Spleen (tissue), 11 donors: ENCODE results near the gene F2RL3. TPM values are rescaled to one million over a fixed set of nuclear protein-coding genes. Genes with fewer than 3 reads are reported as not detected.
"Not testable (repeated sequence)": the region's sequence is repeated elsewhere in the genome, so short reads cannot be mapped to it uniquely, and the experiment has no call there.

Experiments used
- DNase-seq: peaks from one replicate; pipeline ENCODE4 v3.0.0-alpha.2; 2020
- H3K27ac ChIP-seq, 8 donors: fragments of 200-600 bp; sonication (generic) in 7 of 8; 1 replicate in 4 of 8; 2 replicates in 4 of 8; pipeline versions ENCODE4 v1.5.0 to v1.8.0; 2016 to 2021; ENCODE audit warnings: inconsistent platforms in 4 of 8, mild to moderate bottlenecking in 4 of 8, moderate library complexity in 1 of 8
- H3K27me3 ChIP-seq, 7 donors: fragments of 200-600 bp; sonication (generic) in 6 of 7; replicated peaks in 1 of 7; 1 replicate in 4 of 7; 2 replicates in 3 of 7; pipeline versions ENCODE4 v1.5.0 to v1.8.0; 2016 to 2021; ENCODE audit warnings: inconsistent platforms in 3 of 7, mild to moderate bottlenecking in 1 of 7
- H3K36me3 ChIP-seq, 6 donors: fragments of 200-600 bp; sonication (generic) in 5 of 6; 1 replicate in 4 of 6; 2 replicates in 2 of 6; pipeline versions ENCODE4 v1.5.0 to v1.8.0; 2016 to 2021; ENCODE audit warnings: inconsistent platforms in 2 of 6
- H3K4me1 ChIP-seq, 6 donors: fragments of 200-600 bp; sonication (generic) in 5 of 6; 1 replicate in 3 of 6; 2 replicates in 3 of 6; pipeline versions ENCODE4 v1.5.0 to v1.8.0; 2016 to 2021; ENCODE audit warnings: inconsistent platforms in 3 of 6
- H3K4me3 ChIP-seq, 8 donors: fragments of 200-600 bp; sonication (generic) in 7 of 8; 1 replicate in 4 of 8; 2 replicates in 4 of 8; pipeline versions ENCODE4 v1.5.0 to v1.8.0; 2016 to 2021; ENCODE audit warnings: inconsistent platforms in 4 of 8, mild to moderate bottlenecking in 4 of 8, moderate library complexity in 2 of 8
- H3K9me3 ChIP-seq, 8 donors: fragments of 200-600 bp; sonication (generic) in 7 of 8; 1 replicate in 4 of 8; 2 replicates in 4 of 8; pipeline versions ENCODE4 v1.5.0 to v1.8.0; 2016 to 2021; ENCODE audit warnings: inconsistent platforms in 4 of 8
- POLR2A ChIP-seq, 3 donors: fragments of 450-650 bp; IDR thresholded peaks; one replicate each; pipeline ENCODE4 v1.5.1; 2017; ENCODE audit warnings: antibody characterized with exemption in 3 of 3, mild to moderate bottlenecking in 1 of 3
- POLR2AphosphoS5 ChIP-seq, 3 donors: sonication (generic); formaldehyde crosslinking; IDR thresholded peaks; one replicate each; pipeline ENCODE4 v1.5.1; 2017; ENCODE audit warnings: antibody characterized with exemption in 3 of 3
- WGBS, 5 donors: extraction: QIAGEN DNeasy Blood & Tissue Kit in 3 of 5; methylation state at CpG; one replicate each; pipeline versions ENCODE4 v1.1.5 to v1.1.7; 2013 to 2018; 5-methylcytosine and 5-hydroxymethylcytosine counted together
- intact Hi-C: fragments of 100-400 bp; cut with DNase I; formaldehyde crosslinking; loops from one replicate; pipeline ENCODE4 v1.15.0; 2023; ENCODE audit warnings: low total_unique reads
- polyA plus RNA-seq, 3 donors: library from polyadenylated mRNA; stranded (reverse); fragments of 200-250 nt; gene quantifications; one replicate each; pipeline ENCODE4 v1.2.1, GENCODE V29; 2013
- total RNA-seq, 7 donors: library from RNA; depleted of rRNA in 3 of 7; stranded (reverse); fragments of >200 nt in 3 of 7; fragmentation: NEBNext Ultra II Directional in 4 of 7; extraction: Animal tissue kit (Norgen Biotek cat#: 25700) in 4 of 7; gene quantifications; one replicate each; pipeline versions ENCODE4 v1.1.0 to v1.2.1, GENCODE V29; 2016 to 2021
- TF ChIP-seq, protein P1 (sequence below), 11 experiments: fragments of 200-600 bp in 7 of 11; fragments of 450-650 bp in 4 of 11; sonication (generic) in 4 of 11; IDR thresholded peaks in 8 of 11; conservative IDR thresholded peaks in 3 of 11; 1 replicate in 7 of 11; 2 replicates in 4 of 11; pipeline versions ENCODE4 v1.4.0 to v1.8.0; 2016 to 2021; ENCODE audit warnings: antibody characterized with exemption in 11 of 11, inconsistent platforms in 4 of 11, mild to moderate bottlenecking in 1 of 11
- donor health status: healthy with polysubstance abuse.
- donor health status: DM: no; HTN: no; CAD: no; lungs with moderate emphysema.
- donor health status: DM: no; HTN: no; CAD: no.
- donor health status: Bipolar disorder and iron deficiency.
- donor health status: healthy.
- donor health status: DM: no; HTN: no; CAD: no.
- donor health status: DM: yes; HTN: yes; CAD: no.

The F2RL3 gene
- total and polyA plus RNA-seq, 10 donors: 0.48 to 5.4 (median 1.8) TPM

DNA sequence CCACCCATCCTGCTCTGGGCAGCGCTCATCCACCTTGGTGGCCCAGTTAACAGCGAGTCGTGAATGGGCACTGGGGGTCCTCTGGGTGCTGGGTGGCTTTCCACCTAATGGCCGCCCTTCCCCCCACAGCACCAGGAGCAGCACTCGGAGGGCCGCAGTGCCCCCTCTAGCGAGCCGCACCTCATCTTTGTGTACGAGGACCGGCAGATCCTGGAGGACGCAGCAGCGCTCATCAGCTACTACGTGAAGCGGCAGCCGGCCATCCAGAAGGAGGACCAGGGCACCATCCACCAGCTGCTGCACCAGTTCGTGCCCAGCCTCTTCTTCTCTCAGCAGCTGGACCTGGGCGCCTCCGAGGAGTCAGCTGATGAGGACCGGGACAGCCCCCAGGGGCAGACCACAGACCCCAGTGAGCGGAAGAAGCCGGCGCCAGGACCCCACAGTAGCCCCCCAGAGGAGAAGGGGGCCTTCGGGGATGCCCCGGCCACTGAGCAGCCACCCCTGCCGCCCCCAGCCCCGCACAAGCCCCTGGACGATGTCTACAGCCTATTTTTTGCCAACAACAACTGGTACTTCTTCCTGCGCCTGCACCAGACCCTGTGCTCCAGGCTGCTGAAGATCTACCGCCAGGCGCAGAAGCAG lies 19.3 kb upstream of the F2RL3 start:
- WGBS, 5 donors: 95 to 98% (median 98%) methylated on average over 25 to 30 of the region's 30 CpGs
- H3K9me3 ChIP-seq: no peaks in the 10 kb centered on the region
- TF ChIP-seq, protein P1, sequence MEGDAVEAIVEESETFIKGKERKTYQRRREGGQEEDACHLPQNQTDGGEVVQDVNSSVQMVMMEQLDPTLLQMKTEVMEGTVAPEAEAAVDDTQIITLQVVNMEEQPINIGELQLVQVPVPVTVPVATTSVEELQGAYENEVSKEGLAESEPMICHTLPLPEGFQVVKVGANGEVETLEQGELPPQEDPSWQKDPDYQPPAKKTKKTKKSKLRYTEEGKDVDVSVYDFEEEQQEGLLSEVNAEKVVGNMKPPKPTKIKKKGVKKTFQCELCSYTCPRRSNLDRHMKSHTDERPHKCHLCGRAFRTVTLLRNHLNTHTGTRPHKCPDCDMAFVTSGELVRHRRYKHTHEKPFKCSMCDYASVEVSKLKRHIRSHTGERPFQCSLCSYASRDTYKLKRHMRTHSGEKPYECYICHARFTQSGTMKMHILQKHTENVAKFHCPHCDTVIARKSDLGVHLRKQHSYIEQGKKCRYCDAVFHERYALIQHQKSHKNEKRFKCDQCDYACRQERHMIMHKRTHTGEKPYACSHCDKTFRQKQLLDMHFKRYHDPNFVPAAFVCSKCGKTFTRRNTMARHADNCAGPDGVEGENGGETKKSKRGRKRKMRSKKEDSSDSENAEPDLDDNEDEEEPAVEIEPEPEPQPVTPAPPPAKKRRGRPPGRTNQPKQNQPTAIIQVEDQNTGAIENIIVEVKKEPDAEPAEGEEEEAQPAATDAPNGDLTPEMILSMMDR (IDR thresholded peaks at IDR 0.05 in 8 of 11, conservative IDR thresholded peaks at IDR 0.05 in 3 of 11): no peak
- TF ChIP-seq POLR2A (IDR thresholded peaks at IDR 0.05) (no peak), POLR2AphosphoS5 (IDR thresholded peaks at IDR 0.05) (no peak)
- no peak overlapping the region for H3K27ac ChIP-seq
- no peaks in the 10 kb centered on the region for H3K27me3 ChIP-seq
- intact Hi-C loops: no loop called here
- no peak for DNase-seq
- H3K36me3 ChIP-seq: peaks cover 3 to 96% (median 84%) of the 10 kb centered on the region in 6 donors
- H3K4me1 ChIP-seq: peaks cover 0 to 14% (median 2%) of the 10 kb centered on the region in 6 donors
- no peak overlapping the region for H3K4me3 ChIP-seq

DNA sequence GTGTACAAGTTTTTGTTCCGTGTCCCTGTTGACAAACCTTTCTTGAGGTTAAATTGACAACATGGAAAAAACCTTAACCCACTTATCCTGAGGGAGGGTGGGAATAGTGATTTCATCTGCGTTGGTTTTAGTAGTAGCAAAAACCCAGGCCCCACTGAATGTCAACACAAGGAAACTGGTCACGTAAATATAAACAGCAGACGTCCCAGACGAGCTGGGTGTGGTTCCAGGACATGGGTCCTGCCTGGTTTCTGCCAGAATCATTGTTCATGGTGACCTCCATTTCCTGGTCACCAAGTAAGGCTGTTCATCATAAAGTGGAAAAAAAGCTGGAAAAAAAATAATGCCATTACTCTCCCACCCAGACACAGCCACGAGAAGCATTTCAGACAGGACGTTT lies 16.9 kb upstream of the F2RL3 start:
- H3K36me3 ChIP-seq: peaks cover 5 to 84% (median 70%) of the 10 kb centered on the region in 6 donors
- WGBS, 5 donors: 58 to 82% (median 68%) methylated on average over 7 of the region's 7 CpGs

DNA sequence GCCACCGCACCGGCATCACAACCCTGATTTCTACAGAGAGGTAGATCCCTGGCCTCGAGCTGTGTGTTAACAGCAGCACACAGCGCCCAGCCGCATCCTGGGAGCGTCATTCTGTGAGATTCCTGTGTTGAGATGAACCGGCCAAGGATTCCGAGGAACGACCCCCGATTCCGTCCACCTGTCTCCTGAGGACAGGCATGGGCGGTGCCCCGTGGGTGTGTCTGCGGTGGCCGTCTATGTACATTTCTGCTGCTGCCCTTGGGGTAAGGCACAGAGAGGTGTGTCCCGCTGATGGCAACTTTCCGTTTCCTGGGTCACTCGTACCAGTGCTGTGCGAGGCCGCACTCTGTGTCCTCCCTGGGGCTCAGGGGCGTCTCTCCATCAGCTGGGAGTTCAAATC lies 16.1 kb upstream of the F2RL3 start:
- Histone ChIP-seq H3K27me3 (no peaks in the 10 kb centered on the region), H3K27ac (peak overlapping the region in 2 of 8 donors; percentile 23 to 33), H3K9me3 (no peaks in the 10 kb centered on the region), H3K4me1 (peaks cover 0 to 22% (median 11%) of the 10 kb centered on the region in 6 donors), H3K36me3 (peaks cover 5 to 84% (median 70%) of the 10 kb centered on the region in 6 donors), H3K4me3 (no peak overlapping the region)
- 92 to 96% (median 95%) methylated on average over 10 to 21 of the region's 21 CpGs for WGBS, 5 donors
- peak in 1 of 3 donors; percentile 10 for TF ChIP-seq POLR2AphosphoS5 (IDR thresholded peaks at IDR 0.05)
- no peak for TF ChIP-seq POLR2A (IDR thresholded peaks at IDR 0.05)
- intact Hi-C loops: no loop called here
- DNase-seq: no peak

More for the DNA sequence above, 16.9 kb upstream of the F2RL3 start:
- no peak for DNase-seq
- H3K27me3 ChIP-seq: no peaks in the 10 kb centered on the region
- intact Hi-C loops: no loop called here
- H3K9me3 ChIP-seq: no peaks in the 10 kb centered on the region
- H3K27ac ChIP-seq: peak overlapping the region in 5 of 8 donors; percentile 13 to 44 (median 27)
- peaks cover 0 to 20% (median 6%) of the 10 kb centered on the region in 6 donors for H3K4me1 ChIP-seq
- TF ChIP-seq POLR2AphosphoS5 (IDR thresholded peaks at IDR 0.05) (peak in 1 of 3 donors; percentile 65), POLR2A (IDR thresholded peaks at IDR 0.05) (no peak)
- H3K4me3 ChIP-seq: no peak overlapping the region

DNA sequence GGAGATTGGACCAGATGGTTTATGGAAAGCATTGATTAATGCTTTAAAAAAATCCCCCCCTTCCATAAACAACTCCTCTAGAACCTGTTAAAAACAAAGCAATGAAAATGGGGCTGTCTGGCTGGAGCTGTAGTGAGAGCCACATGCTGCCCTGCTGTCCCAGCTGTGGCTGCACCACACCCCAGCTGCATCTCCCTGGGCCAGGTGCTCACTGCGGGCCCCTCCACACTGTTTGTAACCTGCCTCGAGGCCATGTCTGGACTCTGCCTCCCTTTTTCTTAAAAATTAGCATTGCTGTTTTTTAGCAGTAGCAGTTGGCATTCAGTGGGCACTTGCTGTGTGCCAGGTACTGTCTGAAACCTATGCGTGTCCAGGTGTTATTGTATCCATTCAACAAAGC lies 15.2 kb upstream of the F2RL3 start:
- H3K36me3 ChIP-seq: peaks cover 11 to 84% (median 70%) of the 10 kb centered on the region in 6 donors
- H3K4me1 ChIP-seq: peaks cover 0 to 22% (median 11%) of the 10 kb centered on the region in 6 donors
- intact Hi-C loops: no loop called here
- peak overlapping the region in 1 of 8 donors; percentile 50 for H3K27ac ChIP-seq
- no peak overlapping the region for H3K4me3 ChIP-seq
- WGBS, 5 donors: 90 to 100% (median 97%) methylated on average over 3 of the region's 3 CpGs
- DNase-seq: no peak
- TF ChIP-seq POLR2A (IDR thresholded peaks at IDR 0.05) (no peak), POLR2AphosphoS5 (IDR thresholded peaks at IDR 0.05) (no peak)
- H3K27me3 ChIP-seq: no peaks in the 10 kb centered on the region
- H3K9me3 ChIP-seq: no peaks in the 10 kb centered on the region

DNA sequence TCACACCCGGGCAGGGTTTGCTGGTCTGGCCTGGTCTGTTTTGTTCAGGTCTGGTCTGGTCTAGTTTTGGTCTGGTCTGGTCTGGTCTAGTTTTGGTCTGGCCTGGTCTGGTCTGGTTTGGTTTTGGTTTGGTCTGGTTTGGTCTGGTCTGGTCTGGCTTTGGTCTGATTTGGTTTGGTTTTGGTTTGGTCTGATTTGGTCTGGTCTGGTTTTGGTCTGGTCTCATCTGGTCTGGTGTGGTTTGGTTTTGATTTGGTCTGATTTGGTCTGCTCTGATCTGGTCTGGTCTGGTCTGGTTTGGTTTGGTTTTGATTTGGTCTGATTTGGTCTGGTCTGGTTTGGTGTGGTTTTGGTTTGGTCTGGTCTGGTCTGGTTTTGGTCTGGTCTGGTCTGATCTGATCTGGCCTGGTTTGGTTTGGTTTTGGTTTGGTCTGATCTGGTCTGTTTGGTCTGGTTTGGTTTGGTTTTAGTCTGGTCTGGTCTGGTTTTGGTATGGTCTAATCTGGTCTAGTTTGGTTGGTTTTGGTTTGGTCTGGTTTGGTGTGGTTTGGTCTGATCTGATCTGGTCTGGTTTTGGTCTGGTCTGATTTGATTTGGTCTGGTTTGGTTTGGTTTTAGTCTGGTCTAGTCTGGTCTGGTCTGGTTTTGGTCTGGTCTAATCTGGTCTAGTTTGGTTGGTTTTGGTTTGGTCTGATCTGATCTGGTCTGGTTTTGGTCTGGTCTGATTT lies 14.4 kb upstream of the F2RL3 start:
- Histone ChIP-seq H3K27me3 (no peaks in the 10 kb centered on the region), H3K36me3 (peaks cover 19 to 84% (median 74%) of the 10 kb centered on the region in 6 donors), H3K4me3 (no peak overlapping the region), H3K27ac (peak overlapping the region in 1 of 8 donors; percentile 50), H3K4me1 (peaks cover 0 to 22% (median 11%) of the 10 kb centered on the region in 6 donors), H3K9me3 (no peaks in the 10 kb centered on the region)
- intact Hi-C loops: no loop called here
- TF ChIP-seq POLR2A (IDR thresholded peaks at IDR 0.05) (no peak), POLR2AphosphoS5 (IDR thresholded peaks at IDR 0.05) (no peak)
- TF ChIP-seq, protein P1 (IDR thresholded peaks at IDR 0.05 in 8 of 11, conservative IDR thresholded peaks at IDR 0.05 in 3 of 11): no peak
- WGBS, 5 donors: 90 to 100% (median 94%) methylated on average over 1 of the region's 1 CpG
- no peak for DNase-seq

DNA sequence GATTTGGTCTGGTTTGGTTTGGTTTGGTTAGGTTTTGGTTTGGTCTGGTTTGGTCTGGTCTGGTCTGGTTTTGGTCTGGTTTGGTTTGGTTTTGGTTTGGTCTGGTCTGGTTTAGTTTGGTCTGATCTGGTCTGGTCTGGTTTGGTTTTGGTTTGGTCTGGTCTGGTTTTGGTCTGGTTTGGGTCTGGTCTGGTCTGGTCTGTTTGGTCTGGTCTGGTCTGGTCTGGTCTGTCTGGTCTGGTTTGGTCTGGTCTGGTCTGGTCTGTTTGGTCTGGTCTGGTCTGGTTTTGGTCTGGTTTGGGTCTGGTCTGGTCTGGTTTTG lies 13.9 kb upstream of the F2RL3 start:
- H3K9me3 ChIP-seq, intact Hi-C loops, H3K27me3 ChIP-seq, H3K4me3 ChIP-seq, DNase-seq: not testable (repeated sequence)
- Histone ChIP-seq H3K27ac (peak overlapping the region in 1 of 8 donors; percentile 50), H3K36me3 (peaks cover 19 to 84% (median 73%) of the 10 kb centered on the region in 6 donors), H3K4me1 (peaks cover 0 to 22% (median 11%) of the 10 kb centered on the region in 6 donors)
